K562 (cell line): ENCODE data around the gene SHANK1. TPM values are rescaled to one million over a fixed set of nuclear protein-coding genes. Genes with fewer than 3 reads are reported as not detected.

ENCODE experiments used
- ATAC-seq: fragments of 200-7000 bp; cut with Tn5 transposase; 3 replicates; pipeline ENCODE4 v1.9.1; 2020; ENCODE audit warnings: moderate library complexity
- BruUV-seq: library from RNA; stranded (reverse); fragments of 400-500 nt; replicated peaks from 2 replicates; lab custom pipeline; 2021; lab: Mats Ljungman, UMichigan
- CTCF ChIA-PET: fragments of 300-600 bp; formaldehyde crosslinking; extraction: SDS; loops from one replicate; lab custom pipeline; 2021; ENCODE audit warnings: low intra/inter-chr PET ratio; lab: Yijun Ruan, JAX
- POLR2A ChIA-PET: fragments of 300-600, 350-650 bp; sonication (Branson Sonifier 250); formaldehyde crosslinking; extraction: SDS; loops from one replicate; lab custom pipeline; 2021; ENCODE audit warnings: antibody characterized with exemption, inconsistent platforms; lab: Yijun Ruan, JAX
- DNase-seq, 4 experiments: peaks; one replicate each; pipeline versions ENCODE4 v3.0.0 to v3.0.0-alpha.2; 2011 to 2018; ENCODE audit warnings: low spot score in 3 of 4, mixed read lengths in 3 of 4; ENCODE audit errors: extremely low read depth in 1 of 4
- FAIRE-seq: peaks from 2 replicates; lab custom pipeline; 2011; peaks lifted over from hg19 to GRCh38; lab: Jason Lieb, UNC
- H2AFZ ChIP-seq: 2 replicates; pipeline ENCODE4 v1.6.0; 2011; ENCODE audit warnings: low read depth, low read length, control low read depth, inconsistent platforms
- H3K27ac ChIP-seq: fragments of 200-600 bp; 3 replicates; pipeline ENCODE4 v1.8.0; 2011; ENCODE audit warnings: low read depth, mild to moderate bottlenecking, control low read depth, inconsistent platforms, low read length, moderate library complexity, mixed read lengths; ENCODE audit errors: extremely low read depth
- H3K27me3 ChIP-seq, 2 experiments: fragments of 300-600 bp in 1 of 2; 2 replicates in 1 of 2; 3 replicates in 1 of 2; pipeline versions ENCODE4 v1.6.0 to v1.8.0; 2011; ENCODE audit warnings: inconsistent platforms in 2 of 2, low read length in 2 of 2, mild to moderate bottlenecking in 1 of 2, mixed read lengths in 1 of 2, moderate library complexity in 1 of 2; ENCODE audit not compliant: control insufficient read depth in 2 of 2, insufficient read depth in 2 of 2
- H3K36me3 ChIP-seq: fragments of 300-600 bp; 3 replicates; pipeline ENCODE4 v1.8.0; 2011; ENCODE audit warnings: mild to moderate bottlenecking, low read length, inconsistent platforms; ENCODE audit not compliant: control insufficient read depth, insufficient read depth
- H3K4me1 ChIP-seq, 2 experiments: fragments of 200-600 bp in 1 of 2; replicated peaks in 1 of 2; 2 replicates in 1 of 2; 3 replicates in 1 of 2; pipeline versions ENCODE4 v1.5.1 to v1.8.0; 2011; ENCODE audit warnings: inconsistent platforms in 2 of 2, low read length in 2 of 2, mild to moderate bottlenecking in 1 of 2, mixed read lengths in 1 of 2, moderate library complexity in 1 of 2; ENCODE audit not compliant: control insufficient read depth in 2 of 2, insufficient read depth in 2 of 2
- H3K4me2 ChIP-seq: 2 replicates; pipeline ENCODE4 v1.6.1; 2011; ENCODE audit warnings: low read length, control low read depth, inconsistent platforms, mixed read lengths; ENCODE audit not compliant: insufficient read depth
- H3K4me3 ChIP-seq: fragments of 200-600 bp; sonication (generic), shearing (Covaris generic); 2 replicates; pipeline ENCODE4 v1.5.1; 2016; ENCODE audit warnings: control low read depth, inconsistent platforms
- H3K79me2 ChIP-seq: fragments of 200-600 bp; 3 replicates; pipeline ENCODE4 v1.8.0; 2011; ENCODE audit warnings: low read length, inconsistent platforms; ENCODE audit not compliant: control insufficient read depth, insufficient read depth
- H3K9ac ChIP-seq, 2 experiments: 2 replicates each; pipeline versions ENCODE4 v1.6.0 to v1.6.1; 2011; ENCODE audit warnings: low read depth in 2 of 2, low read length in 2 of 2, control low read depth in 1 of 2, inconsistent platforms in 1 of 2, mild to moderate bottlenecking in 1 of 2, mixed read lengths in 1 of 2; ENCODE audit not compliant: insufficient read depth in 1 of 2
- H3K9me1 ChIP-seq: one replicate; pipeline ENCODE4 v1.6.0; 2011; ENCODE audit warnings: inconsistent platforms, mild to moderate bottlenecking, low read length, moderate library complexity; ENCODE audit not compliant: control insufficient read depth, insufficient read depth
- H3K9me3 ChIP-seq: replicated peaks from 2 replicates; pipeline ENCODE4 v1.5.1; 2011; ENCODE audit warnings: low read depth, low read length, inconsistent platforms; ENCODE audit not compliant: control insufficient read depth, insufficient read depth
- H4K20me1 ChIP-seq: replicated peaks from 2 replicates; pipeline ENCODE4 v1.6.1; 2011; ENCODE audit warnings: low read length, inconsistent platforms, mixed read lengths; ENCODE audit not compliant: control insufficient read depth, insufficient read depth
- DLX4 ChIP-seq: fragments of 250-450 bp; sonication (Bioruptor Pico); IDR thresholded peaks from 2 replicates; pipeline ENCODE4 v1.6.1; 2021; ENCODE audit warnings: mild to moderate bottlenecking
- ZBTB33 ChIP-seq: sonication (generic); formaldehyde crosslinking; IDR thresholded peaks from 2 replicates; pipeline ENCODE4 v1.8.1; 2023; ENCODE audit warnings: mild to moderate bottlenecking, missing genetic modification reagents
- ZSCAN29 ChIP-seq: fragments of 450-650 bp; IDR thresholded peaks from 2 replicates; pipeline ENCODE4 v1.6.1; 2017
- WGBS: fragments of 100-300 bp; shearing (Covaris generic); methylation state at CpG from one replicate; pipeline ENCODE4 v1.1.6; 2016; ENCODE audit warnings: low coverage, mixed read lengths; ENCODE audit not compliant: insufficient coverage; ENCODE audit errors: missing lambda C conversion rate; 5-methylcytosine and 5-hydroxymethylcytosine counted together
- in situ Hi-C: fragments of 300-500 bp; cut with MboI; formaldehyde crosslinking; loops from 4 replicates; pipeline ENCODE4 v1.15.0; 2018; ENCODE audit warnings: inconsistent platforms, mixed read lengths
- intact Hi-C: fragments of 100-400 bp; cut with micrococcal nuclease; formaldehyde crosslinking; loops from 2 replicates; pipeline ENCODE4 v1.14.2; 2022
- polyA plus RNA-seq, 8 experiments: library from polyadenylated mRNA; depleted of rRNA in 4 of 8; stranded (reverse) in 5 of 8; unstranded in 3 of 8; fragments of >200 nt; fragmentation: Nextera tagmentation in 2 of 8; fragmentation: Illumina TruSeq in 1 of 8; extraction: Ambion mirVana in 2 of 8; extraction: Trizol in 1 of 8; gene quantifications; 2 replicates each; pipeline versions ENCODE4 v1.2.1 to v1.2.3, GENCODE V29; 2011 to 2014; ENCODE audit warnings: inconsistent platforms in 1 of 8, missing spikeins in 1 of 8
- total RNA-seq, 7 experiments: library from RNA; depleted of rRNA in 6 of 7; stranded (reverse); fragments of >200 nt in 6 of 7; fragmentation: Illumina TruSeq in 2 of 7; extraction: Trizol in 2 of 7; gene quantifications; 2 replicates each; pipeline versions ENCODE4 v1.2.1 to v1.2.3, GENCODE V29; 2011 to 2021; ENCODE audit warnings: low replicate concordance in 1 of 7

SHANK1 gene
- total and polyA plus RNA-seq, 9 of the 15 experiments (the other 6 are each of a cell fraction or from before 2014, with no cell fraction given) = 0.33 to 1.3 (median 0.55) TPM; not detected in 2

GRCh38 chr19:50667177-50667758, 52.3 kb downstream of the SHANK1 start:
- ATAC-seq (no peak), FAIRE-seq (no peak), DNase-seq (no peak)
- in situ Hi-C loops (no loop called here), intact Hi-C loops (no loop called here)
- peaks cover 9% of the 10 kb centered on the region for H3K9me3 ChIP-seq
- no peak overlapping the region for H2AFZ ChIP-seq
- TF ChIP-seq ZSCAN29 (no peak), ZBTB33 (peak; percentile 46; the same call in 1 of the 2 replicates), DLX4 (CRISPR knock-in tag) (no peak)
- WGBS = 20% methylated on average over 3 of the region's 56 CpGs
- H3K36me3 ChIP-seq = no peaks in the 10 kb centered on the region
- BruUV-seq = no TSS peak
- H3K4me2 ChIP-seq = no peak overlapping the region
- no peak overlapping the region for H3K9ac ChIP-seq
- H3K79me2 ChIP-seq = no peaks in the 10 kb centered on the region
- H3K27me3 ChIP-seq = peaks cover 13 to 28% of the 10 kb centered on the region in 2 experiments; a peak in 4 of 5 replicates
- H3K27ac ChIP-seq = no peak overlapping the region
- ChIA-PET POLR2A (no interaction called here), CTCF (interaction anchor here (1.1 kb wide), 1 partner anchor 117 kb away, joined by 3 read pairs; no protein-coding TSS in a partner anchor)
- peaks cover 0 to 34% of the 10 kb centered on the region in 2 experiments; a peak in 2 of 5 replicates for H3K4me1 ChIP-seq
- H3K9me1 ChIP-seq = no peaks in the 10 kb centered on the region
- no peak overlapping the region for H3K4me3 ChIP-seq
- peaks cover 9% of the 10 kb centered on the region; the same call in 1 of the 2 replicates for H4K20me1 ChIP-seq
